Activated CD8-positive, alpha-beta memory T cell treated with anti-CD3 and anti-CD28 coated beads for 1 hour (primary cell): ENCODE results near the gene BMS1.

ENCODE experiments used
- DNase-seq, 2 donors: peaks; one replicate each; pipeline ENCODE4 v3.0.0-alpha.2; 2020; ENCODE audit warnings: low read depth in 1 of 2; ENCODE audit errors: extremely low read depth in 1 of 2

The BMS1 gene

DNA sequence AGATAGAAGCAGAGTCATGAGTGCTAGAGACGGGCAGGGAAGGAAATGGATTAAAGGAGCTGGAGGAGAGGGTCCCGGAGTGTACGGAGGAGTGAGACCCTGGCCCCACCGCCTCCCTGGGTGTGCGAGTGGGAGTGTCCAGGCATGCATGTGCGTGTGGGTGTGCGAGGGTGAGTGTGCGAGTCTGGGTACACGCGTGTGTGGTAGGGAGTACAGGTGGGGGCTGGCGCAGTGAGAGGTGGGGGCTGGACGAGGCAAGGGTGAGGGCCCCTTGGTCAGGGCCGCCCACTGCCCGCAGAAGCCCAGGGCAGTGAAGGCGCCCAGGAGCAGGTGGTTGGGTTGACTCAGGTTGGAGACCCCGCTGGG is 97.6 kb downstream of the BMS1 start:
- no peak for DNase-seq

DNA sequence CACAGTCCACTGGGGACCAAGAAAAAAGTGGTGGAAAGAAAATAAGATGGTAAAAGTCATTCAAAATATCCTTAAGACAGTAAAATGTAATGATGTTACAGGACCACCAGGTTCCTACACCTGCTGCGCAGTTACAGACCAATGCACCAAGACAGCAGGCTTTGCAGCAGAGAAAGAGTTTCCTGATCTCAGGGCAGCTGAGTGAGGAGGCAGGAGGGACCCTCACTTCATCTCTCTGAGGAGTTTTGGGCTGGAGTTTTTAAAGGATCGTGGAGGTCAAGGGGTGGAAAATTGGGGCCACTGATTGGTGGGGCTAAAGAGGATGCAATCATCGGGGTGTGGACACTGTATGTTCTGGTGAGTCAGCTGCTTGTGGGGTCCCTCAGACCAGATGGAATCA is 100.0 kb downstream of the BMS1 start:
- DNase-seq = no peak
